VCaP (cell line): ENCODE results near the gene PRX.
"Not testable (repeated sequence)": the region's sequence is repeated elsewhere in the genome, so short reads cannot be mapped to it uniquely, and the experiment has no call there.

Experiments used
- H3K27ac ChIP-seq: fragments of 450-650 bp; 2 replicates; pipeline ENCODE4 v1.5.1; 2017
- CTCF ChIP-seq: fragments of 450-650 bp; conservative IDR thresholded peaks from 2 replicates; pipeline ENCODE4 v1.5.1; 2017; ENCODE audit warnings: mild to moderate bottlenecking, moderate library complexity

Gene PRX

GRCh38 chr19:40370997-40371801 lies 42.0 kb downstream of the PRX start:
- H3K27ac ChIP-seq: no peak overlapping the region
- no peak for TF ChIP-seq CTCF

GRCh38 chr19:40370253-40370652 lies 42.9 kb downstream of the PRX start:
- H3K27ac ChIP-seq: not testable (repeated sequence)

- H3K27ac ChIP-seq: no peak overlapping the region
- TF ChIP-seq CTCF: no peak
These were observed 43.4 kb downstream of the PRX start for GRCh38 chr19:40369797-40370196.

GRCh38 chr19:40367577-40368434 lies 45.4 kb downstream of the PRX start:
- H3K27ac ChIP-seq: no peak overlapping the region
- TF ChIP-seq CTCF: no peak

- no peak overlapping the region for H3K27ac ChIP-seq
- no peak for TF ChIP-seq CTCF
These were observed 46.2 kb downstream of the PRX start for GRCh38 chr19:40366697-40367561.

- no peak for TF ChIP-seq CTCF
These were observed 47.4 kb downstream of the PRX start for GRCh38 chr19:40365613-40366401.

GRCh38 chr19:40365010-40365409 lies 48.2 kb downstream of the PRX start:
- H3K27ac ChIP-seq: no peak overlapping the region
- no peak for TF ChIP-seq CTCF

More at GRCh38 chr19:40365613-40366401, 47.4 kb downstream of the PRX start:
- no peak overlapping the region for H3K27ac ChIP-seq
